D721Med (cell line): Measurements from ENCODE around the gene MSX1.

Experiments used
- DNase-seq: peaks from one replicate; pipeline ENCODE4 v3.0.0; 2011; ENCODE audit warnings: low spot score; ENCODE audit not compliant: insufficient read length
- FAIRE-seq: peaks from 2 replicates; lab custom pipeline; 2011; peaks lifted over from hg19 to GRCh38; lab: Jason Lieb, UNC
- CTCF ChIP-seq: IDR thresholded peaks from 2 replicates; pipeline ENCODE4 v1.5.1; 2012; ENCODE audit warnings: mild to moderate bottlenecking, control low read depth; ENCODE audit not compliant: insufficient read depth; ENCODE audit errors: missing control alignments

Gene MSX1

DNA sequence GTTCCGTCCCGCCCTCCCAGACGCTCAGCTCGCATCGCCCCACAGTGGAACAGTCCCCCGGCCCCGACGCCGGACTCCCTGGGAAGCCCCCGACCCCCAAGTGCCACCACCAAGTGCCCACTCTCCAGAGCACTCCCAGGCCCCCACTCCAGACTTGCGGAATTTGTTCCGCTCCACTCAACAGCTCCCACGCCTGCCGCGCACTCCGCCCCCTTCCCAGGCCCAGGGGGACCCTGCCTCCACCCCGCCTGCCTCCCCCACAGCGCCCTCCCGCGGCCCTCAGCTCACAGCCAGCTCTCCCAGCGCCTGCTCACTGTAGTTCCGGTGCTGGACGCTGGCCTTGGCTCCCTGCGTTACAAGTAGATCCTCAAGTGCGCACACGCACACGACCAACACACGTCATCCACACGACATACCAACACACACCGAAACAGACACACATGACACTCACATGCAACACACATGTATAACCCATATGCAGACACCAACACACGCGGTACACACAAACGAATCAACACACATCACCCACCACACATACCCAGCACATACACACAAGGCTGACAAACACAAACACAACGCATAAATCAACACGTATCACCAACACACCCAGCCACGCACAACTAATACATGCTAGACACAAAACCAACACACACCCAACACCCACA, 8.0 kb downstream of the MSX1 start:
- FAIRE-seq (no peak), DNase-seq (no peak)
- TF ChIP-seq CTCF: no peak

- no peak for TF ChIP-seq CTCF
- DNase-seq: no peak
- FAIRE-seq: no peak
Measured at GRCh38 chr4:4868040-4868757, 8.7 kb downstream of the MSX1 start.

- no peak for TF ChIP-seq CTCF
- FAIRE-seq (no peak), DNase-seq (no peak)
Measured at GRCh38 chr4:4868758-4869723, 9.6 kb downstream of the MSX1 start.

DNA sequence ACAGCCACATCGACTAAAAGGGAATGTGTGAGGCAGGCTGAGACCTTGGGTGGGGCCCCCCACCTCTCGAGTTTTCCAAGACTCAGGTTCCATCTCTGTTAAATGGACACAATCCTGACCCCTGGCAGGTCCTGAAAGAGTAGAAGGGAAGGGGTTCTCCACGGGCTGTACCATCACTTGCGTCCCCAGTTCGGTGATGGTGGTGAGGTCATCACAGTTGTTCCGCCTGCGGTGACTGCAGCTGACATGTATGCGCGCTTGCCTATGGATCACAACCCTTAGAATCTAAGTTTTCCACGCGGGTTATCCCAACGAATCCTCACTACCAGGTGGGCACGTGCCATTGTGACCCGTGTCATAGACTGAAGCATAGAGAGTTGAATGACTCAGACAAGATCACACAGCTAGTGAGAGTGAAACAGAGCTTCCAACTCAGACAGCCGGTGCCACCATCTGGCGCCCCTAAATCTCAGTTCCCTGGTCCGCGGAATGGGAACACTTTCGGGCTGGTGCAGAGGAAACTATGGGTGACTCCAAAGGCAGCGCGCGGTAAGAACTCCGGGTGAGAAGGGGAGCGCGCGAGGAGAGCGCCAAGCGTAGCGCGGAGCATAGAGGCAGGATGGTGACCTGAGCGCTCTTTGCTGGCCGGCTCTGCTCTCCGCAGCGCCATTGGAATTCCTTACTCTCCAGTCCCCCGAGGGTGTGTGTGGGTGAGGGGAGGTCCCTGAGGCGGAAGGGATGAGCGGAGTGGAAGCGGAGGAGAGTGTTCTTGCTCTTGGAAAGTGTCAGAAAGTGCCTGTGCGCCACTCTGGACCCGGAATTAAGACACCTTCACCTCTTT, 10.5 kb downstream of the MSX1 start:
- DNase-seq: no peak
- FAIRE-seq: no peak
- TF ChIP-seq CTCF: no peak

GRCh38 chr4:4870576-4871241, 11.2 kb downstream of the MSX1 start:
- DNase-seq: no peak
- no peak for FAIRE-seq
- no peak for TF ChIP-seq CTCF

DNA sequence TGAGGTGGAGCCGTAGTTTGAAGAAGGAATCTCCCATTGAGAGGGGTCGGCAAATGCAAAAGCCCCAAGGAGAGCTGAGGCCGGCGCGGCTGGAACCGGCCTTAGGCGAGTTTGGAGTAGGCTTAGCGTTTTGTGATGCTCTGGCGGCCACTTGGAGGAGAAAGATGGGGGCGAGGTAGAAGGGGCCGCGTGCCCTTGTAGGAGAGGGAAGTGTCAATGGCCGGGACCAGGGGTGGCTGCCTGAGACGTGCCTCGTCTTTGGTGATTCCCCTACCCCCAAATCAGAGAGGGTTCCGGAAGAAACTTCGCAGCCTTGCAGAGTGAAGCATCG, 11.7 kb downstream of the MSX1 start:
- no peak for FAIRE-seq
- no peak for DNase-seq
- no peak for TF ChIP-seq CTCF
